OCI-LY7 (cell line): Measurements from ENCODE around the gene ANO1.

Experiments
- CTCF ChIP-seq: fragments of 200-600 bp; sonication (generic); conservative IDR thresholded peaks from 2 replicates; pipeline ENCODE4 v1.5.1; 2014; ENCODE audit warnings: mild to moderate bottlenecking, antibody characterized with exemption, low read length, moderate library complexity, mixed read lengths
- EZH2phosphoT487 ChIP-seq: fragments of 200-600 bp; sonication (generic); IDR thresholded peaks from 2 replicates; pipeline ENCODE4 v1.6.1; 2018; ENCODE audit warnings: low read depth, borderline replicate concordance, mild to moderate bottlenecking, mixed run types, antibody characterized with exemption, low read length, moderate library complexity, mixed read lengths

DNA sequence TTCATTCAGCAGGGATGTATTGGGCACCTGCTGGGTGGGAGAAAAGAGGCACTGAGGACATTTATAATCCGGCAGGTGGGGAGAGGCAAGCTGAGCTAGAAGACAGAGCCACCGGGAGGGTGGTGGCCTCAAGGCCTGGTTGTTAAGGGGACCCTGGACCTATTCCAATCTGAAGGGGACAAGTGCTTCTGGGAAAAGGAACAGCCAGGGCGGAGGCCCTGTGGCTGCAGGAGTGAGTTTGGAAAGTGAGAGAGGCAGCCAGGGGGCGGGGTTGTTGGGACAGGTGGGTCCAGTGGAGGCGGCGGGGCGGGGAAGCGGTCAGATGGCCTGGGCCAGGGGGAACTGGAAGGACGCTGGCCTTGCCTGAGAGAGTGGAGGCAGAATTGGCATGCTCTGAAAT lies 29.1 kb downstream of the ANO1 start:
- no peak for TF ChIP-seq CTCF
- no peak for TF ChIP-seq EZH2phosphoT487
